HG02870 (cell line): ENCODE data around the gene COPA.
A peak's percentile ranks its signal among the peaks of the same experiment; 100 is the strongest.
"Not testable (repeated sequence)": the region's sequence is repeated elsewhere in the genome, so short reads cannot be mapped to it uniquely, and the experiment has no call there.

Source experiments
- ATAC-seq: cut with Tn5 transposase; IDR thresholded peaks from one replicate; pipeline ENCODE4 v1.9.1; 2021; ENCODE audit warnings: mild to moderate bottlenecking, moderate library complexity; ENCODE audit not compliant: unreplicated experiment

COPA gene

DNA sequence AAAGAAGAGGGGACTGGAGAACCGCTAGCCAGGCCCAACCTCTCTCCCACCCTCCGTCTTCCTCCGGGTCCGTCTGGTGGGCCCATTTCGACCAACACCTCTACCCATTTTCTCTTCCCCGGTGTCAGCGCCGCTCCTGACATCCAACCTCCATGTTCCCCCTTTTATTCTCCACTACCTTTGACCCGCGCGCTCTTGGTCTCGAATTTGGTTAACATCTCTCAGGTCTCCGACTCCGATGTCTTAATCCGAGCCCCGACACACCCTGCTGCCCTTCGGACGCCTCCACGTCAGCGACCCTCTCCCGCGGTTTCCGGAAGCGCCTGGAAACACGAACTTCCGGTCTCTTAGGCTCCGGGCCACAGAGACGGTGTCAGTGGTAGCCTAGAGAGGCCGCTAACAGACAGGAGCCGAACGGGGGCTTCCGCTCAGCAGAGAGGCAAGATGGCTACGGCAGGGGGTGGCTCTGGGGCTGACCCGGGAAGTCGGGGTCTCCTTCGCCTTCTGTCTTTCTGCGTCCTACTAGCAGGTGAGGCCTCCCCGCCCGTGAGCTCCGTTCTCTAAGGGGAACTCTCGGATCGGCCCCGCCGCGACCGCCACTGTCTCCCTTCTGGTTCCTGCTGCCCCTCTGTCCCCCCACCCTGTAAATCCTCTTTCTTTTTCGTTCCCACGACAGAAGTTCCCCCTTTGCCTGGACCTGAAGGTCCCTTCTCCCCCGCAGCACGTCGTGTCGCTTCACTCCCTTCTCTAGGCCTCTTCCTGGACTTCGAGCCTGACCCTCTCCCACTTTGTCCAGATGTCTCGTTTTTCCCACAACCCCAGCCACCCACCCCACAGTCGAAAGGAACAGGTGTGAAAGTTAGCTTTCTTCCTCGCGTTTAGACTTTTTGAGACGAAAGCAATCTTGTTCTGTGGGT lies at the start of gene COPA, which contains the start of gene NCSTN:
COPA (minus strand) TSS at position 298 of the 917 bp plus-strand sequence; CDS start at position 218, 80 bp downstream.
NCSTN (plus strand) TSS at position 431 of the 917 bp plus-strand sequence; CDS start at position 445, 14 bp downstream.
- ATAC-seq = peak; percentile 91

DNA sequence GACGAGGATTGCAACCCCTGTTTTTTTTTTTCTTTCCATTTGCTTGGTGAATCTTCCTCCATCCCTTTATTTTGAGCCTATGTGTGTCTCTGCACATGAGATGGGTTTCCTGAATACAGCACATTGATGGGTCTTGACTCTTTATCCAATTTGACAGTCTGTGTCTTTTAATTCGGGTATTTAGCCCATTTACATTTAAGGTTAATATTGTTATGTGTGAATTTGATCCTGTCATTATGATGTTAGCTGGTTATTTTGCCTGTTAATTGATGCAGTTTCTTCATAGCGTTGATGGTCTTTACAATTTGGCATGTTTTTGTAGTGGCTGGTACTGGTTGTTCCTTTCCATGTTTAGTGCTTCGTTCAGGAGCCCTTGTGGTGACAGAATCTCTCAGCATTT lies 45.4 kb upstream of the COPA start:
- not testable (repeated sequence) for ATAC-seq

DNA sequence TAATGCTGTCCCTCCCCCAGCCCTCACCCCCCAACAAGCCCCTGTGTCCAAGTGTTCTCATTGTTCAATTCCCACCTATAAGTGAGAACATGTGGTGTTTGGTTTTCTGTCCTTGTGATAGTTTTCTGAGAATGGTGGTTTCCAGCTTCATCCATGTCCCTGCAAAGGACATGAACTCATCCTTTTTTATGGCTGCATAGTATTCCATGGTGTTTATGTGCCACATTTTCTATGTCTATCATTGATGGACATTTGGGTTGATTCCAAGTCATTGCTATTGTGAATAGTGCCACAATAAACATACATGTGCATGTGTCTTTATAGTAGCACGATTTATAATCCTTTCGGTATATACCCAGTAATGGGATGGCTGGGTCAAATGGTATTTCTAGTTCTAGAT lies 41.8 kb upstream of the COPA start:
- not testable (repeated sequence) for ATAC-seq

DNA sequence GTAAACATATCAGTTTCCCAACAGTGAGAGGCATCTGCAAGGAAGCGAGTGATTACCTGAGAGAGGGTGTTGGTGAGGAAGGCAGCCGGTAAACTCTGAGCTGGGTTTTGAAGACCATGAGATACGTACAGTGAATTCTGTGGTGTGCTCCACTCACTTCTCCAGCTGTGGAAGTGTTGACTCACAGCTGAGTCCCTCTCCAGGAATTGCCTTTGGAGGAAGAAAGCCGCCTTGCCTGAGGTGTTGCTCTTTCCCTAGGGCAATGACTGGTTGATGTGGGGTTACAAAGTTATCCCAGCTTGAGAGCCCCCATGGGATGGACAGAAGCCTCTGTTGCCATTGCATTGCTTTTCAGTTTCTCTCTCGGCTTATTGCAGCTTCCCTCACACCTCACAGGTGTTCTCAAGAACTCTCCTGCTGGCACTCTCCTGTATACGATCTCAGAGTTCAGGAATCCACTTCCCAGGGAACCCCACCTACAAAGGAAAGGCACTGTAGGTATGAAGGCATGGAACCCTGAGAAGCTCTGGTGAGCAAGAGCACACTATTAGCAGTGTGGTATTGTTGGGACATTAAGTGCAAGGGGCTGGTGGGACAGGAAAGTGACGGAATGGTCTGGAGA lies 34.6 kb upstream of the COPA start:
- no peak for ATAC-seq

DNA sequence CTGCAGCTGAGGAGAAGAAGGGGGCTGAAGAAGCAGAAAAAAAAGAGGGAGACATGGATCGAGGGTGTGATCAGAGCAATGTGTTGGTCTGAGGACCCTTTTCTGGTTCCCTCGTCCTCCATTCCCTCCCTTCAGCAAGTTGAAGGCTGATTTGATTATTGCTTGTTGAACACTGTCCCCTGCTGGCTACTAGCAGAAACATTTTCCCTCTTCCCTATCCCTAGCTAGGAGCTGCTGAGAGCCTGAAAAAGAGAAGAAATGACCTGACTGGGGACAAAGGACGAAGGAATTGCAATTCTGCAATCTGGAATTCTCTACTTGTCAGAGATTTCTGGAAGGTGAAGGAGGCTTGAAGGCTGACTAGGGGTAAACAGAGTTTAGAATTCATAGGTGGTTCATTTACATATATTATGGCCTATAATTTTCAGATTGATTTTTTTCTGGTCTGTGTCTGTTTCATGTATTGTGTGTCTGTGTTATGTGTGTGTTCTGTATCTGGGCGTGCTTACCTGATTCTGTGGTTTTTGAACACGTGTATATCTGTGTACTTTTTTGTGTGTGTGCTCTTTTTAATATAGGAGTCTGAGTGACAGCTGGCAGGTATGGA lies 33.6 kb upstream of the COPA start:
- ATAC-seq = peak; percentile 61

DNA sequence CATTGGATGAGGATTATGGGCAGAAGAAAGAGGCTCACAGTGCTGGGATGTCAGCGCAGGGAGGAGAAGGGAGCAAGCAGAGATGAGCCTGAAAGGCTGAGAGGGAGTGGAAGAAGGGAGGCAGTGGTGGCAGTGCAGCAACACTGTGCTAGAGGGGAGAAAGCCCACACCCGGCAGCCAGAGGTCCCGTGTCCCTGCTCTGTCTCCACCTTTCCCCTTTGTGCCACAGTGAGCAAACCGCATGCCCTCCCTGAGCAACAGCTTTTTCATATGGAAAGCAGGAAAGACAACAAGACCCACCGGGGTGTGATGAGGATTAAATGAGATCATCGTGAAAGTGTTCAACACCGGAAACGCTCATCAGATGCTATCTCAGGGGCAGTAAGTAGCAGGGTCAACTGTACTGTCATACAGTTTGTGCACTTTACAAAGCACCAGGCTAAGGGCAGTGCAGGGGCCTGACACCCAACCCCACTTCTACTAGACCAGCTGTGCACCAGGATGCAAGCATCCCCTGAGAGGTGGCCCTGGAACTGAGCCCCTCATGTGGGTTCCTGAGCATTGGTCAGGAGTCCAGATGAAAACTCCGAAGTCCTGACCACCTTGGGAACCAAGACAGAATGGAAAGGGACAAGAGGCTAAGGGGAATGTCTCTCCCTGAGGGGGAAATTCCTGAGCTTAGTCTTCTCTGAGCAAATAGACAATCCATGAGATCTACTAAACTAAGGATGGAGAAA lies 32.9 kb upstream of the COPA start:
- peak; percentile 8 for ATAC-seq

DNA sequence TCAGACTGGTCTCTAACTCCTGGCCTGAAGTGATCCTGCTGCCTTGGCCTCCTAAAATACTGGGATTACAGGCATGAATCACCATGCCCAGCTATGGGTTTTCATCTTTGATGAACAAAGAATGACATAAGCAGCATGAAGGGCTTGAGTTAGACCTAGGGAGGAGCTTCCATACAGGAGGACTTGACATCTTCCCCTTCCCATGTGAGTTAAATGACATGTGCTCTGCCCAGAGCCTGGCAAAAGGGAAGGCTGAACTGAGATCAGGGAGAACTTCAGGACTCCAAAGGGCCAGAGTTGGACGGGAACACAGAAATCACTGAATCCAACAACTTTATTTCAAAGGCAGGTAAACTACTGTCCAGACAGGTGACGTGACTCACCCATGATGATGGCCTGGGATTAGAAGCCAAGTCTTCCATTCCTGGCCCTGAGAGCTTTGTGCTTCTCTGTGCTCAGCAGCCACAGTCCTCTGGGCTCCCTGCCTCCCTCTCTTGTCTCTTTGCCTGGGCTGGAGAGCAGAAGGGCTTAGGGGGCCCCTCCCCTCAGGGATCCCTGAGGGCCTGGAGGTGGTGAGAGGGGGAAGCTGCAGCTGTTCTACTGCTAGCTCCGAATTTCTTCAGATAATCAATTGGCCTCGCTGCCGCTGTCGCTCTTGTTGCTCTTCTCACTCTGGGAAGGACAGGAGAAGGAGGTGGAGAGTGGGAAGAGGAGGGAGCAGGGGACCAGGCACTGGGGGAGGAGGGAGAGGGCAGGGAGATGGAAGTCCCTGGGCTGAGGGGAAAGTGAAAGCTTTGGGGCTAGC lies 31.5 kb upstream of the COPA start:
- ATAC-seq = no peak

DNA sequence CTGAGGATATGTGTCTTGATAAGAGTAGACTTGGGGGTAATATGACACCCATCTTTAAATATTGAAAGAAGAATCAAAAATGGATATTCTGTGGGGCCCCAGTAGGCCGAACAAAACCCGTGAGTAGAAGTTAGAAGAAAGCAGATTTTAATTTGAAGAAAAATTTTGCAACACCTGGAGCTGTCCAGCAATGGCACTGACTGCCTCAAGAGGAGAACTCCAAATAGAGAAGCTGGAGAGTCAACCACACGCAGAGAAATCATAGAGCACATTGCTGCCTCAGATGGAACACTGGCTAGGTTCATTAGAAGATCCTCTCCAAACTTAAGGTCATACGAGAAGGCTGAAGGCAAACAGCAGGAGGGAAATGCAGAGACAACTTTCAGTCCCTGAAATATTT lies 30.6 kb upstream of the COPA start:
- no peak for ATAC-seq

DNA sequence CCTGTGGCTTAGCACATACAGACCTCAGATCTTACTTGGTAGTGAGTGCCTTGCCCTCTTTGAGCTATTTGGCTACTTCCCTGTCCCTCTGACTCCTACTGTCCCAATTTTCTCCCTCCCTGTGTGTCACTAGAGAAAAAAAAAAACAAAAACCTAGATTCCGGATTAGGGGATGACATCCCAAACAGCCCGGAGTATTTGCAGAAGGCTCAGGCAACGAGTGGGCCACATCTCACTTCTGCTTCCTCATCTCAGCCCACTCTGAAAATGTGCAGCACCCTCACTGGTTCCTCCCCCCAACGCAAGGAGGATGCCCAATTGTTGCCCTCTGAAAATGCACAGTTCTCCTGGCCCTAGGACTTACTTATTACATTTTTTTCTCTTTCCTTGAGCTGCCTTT lies 28.7 kb upstream of the COPA start:
- no peak for ATAC-seq

DNA sequence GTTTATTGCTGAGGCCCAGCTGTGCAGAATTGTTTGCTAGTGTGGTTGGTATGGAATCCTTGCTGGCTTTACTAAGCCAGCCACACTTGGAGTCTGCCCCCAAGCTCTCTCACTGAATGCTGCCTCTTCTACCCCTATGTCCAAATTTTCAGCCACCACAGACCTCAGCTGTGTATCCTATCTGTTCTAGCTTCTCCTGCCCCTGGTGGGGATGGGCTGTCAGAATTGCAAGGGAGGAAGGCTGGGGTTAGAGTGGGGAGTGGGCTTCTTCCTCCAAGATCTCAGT lies 28.2 kb upstream of the COPA start:
- ATAC-seq = no peak

DNA sequence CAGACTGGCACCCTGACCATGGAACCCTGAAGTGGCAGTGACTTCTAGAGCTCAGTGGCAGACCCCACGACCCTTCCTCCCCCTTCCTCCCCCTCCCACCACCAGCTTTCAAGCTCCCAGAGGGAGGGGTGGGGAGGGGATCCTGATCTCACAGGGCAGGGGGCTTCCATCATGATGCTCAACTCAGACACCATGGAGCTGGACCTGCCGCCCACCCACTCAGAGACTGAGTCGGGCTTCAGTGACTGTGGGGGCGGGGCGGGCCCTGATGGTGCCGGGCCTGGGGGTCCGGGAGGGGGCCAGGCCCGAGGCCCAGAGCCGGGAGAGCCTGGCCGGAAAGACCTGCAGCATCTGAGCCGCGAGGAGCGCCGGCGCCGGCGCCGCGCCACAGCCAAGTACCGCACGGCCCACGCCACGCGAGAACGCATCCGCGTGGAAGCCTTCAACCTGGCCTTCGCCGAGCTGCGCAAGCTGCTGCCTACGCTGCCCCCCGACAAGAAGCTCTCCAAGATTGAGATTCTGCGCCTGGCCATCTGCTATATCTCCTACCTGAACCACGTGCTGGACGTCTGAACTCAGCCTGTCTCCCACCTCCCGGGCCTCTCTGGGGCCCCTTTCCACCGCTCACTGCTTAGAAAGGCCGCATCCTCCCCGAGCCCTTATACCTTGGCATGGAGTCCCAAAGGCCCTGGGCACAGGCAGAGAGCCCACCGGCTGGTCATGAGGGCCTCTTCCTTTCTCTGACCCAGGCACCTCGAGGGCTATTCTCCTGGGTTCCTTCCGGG lies 27.7 kb upstream of the COPA start:
- no peak for ATAC-seq

DNA sequence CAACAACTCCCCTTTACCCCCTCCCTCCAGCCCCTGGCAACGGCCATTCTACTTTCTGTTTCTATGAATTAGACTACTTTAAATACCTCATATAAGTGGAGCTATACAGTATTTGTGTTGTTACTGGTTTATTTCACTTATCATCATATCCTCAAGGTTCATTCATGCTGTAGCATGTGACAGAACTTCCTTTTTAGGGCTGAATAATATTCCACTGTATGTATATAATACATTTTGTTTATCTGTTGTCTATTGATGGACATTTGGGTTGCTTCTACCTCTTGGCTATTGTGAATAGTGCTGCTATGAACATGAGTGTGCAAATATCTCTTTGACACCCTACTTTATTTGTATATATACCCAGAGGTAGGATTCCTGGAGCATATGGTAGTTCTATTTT lies 26.0 kb upstream of the COPA start:
- ATAC-seq = no peak

DNA sequence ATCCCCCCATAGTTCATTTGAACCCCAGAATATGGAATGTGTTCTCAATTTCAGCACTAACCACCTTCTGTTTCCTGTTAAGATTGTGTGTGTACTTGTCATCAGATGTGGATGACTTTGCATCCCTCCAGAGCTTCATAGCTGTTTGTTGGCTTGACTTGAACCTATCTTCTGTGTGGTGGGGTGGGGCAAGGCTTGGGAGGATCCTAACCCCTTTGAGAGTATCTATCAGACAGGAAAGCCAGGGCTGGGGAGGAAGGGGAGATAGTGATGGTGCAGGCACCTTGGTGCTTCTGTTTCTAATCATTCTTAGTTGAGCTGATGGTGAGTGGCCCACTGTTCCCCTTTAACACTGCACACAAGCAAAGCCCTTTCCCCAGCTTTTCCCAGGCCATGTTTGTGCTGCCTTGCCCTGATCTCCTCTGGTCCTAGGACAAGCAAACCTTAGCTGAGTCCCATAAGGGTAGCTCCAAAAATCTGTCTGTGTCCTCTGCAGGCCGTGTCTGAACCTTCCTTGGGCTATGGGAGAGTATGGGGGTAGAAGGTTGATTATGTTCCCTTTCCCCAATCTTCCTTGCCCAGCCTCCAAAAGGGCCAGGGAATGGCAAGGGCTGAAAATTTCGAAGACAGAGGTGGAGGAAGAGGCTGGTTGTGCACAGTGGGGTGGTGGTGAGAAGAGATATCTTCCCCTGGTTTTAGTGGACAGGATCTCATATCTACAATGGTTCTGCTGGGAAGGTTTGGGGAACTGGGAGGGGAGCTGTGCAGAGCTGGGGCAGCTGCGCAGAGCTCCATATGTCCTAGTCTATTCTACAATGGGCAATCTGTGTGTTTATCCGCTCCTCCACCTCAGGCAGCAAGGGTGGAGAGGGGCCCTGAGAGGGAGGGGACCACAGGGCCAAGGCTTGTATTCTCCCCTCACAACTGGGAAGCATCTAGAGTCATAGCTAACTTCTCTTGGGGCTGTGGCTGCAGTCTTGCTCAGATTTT lies 25.2 kb upstream of the COPA start:
- ATAC-seq = no peak

DNA sequence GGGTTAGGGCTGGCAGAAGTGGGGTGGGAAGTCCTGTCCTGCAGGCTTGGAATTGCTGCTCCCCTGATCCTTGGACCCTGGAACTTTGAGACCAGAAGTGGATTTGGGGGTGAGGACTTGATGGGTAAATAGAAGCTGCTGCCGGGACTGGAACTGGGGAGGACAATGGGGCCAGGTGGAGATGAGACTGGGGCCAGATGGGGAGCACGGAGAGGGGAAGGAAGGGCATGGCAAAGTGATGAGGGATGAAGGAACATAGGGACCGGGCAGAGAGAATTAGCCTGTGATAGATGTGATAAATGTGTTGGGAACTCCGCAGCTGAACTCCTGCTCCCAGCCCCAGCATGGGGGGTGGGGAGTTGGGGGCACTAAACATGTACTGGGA lies 24.5 kb upstream of the COPA start:
- ATAC-seq = no peak

DNA sequence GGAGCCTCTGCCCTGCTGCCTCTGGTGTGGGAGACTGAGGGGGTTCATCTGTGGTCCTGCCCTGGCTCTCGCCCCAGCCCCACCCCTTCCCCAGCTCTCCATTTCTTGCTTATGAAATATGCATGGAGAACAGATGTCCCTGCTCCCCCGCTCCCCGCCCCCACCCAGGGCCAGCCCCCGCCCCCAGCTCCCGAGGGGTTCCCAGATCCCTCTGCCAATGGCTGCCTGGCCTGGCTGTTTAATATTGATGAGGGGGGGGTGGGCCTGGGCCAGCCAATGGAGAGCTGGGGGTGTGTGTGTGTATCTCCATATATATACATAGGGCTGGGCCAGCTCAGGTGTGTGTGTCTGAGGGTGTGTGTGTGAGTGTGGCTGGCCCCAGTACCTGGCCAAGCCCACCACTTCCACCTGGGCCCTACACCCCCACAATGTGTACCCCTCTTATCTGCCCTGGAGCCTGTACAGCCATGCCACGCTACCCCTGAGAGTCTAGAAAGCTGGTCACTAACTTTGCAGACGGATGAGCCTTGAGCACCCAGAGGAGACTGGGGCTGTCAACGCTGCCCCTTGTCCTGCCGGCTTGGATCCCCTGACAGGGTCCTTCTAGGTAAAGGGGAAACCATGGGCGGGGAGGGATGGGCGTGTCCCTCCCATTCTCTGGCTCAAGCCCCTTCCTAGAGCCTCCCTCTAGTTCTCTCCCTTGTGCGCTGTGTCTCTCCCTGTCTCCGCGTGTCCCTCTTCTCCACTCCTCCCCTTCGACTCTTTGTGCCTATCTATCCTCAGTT lies 23.9 kb upstream of the COPA start, which contains the start of gene NHLH1:
NHLH1 (plus strand) TSS at position 341 of the 785 bp plus-strand sequence. CDS start 3,661 bp downstream, outside the sequence.
- ATAC-seq = no peak

DNA sequence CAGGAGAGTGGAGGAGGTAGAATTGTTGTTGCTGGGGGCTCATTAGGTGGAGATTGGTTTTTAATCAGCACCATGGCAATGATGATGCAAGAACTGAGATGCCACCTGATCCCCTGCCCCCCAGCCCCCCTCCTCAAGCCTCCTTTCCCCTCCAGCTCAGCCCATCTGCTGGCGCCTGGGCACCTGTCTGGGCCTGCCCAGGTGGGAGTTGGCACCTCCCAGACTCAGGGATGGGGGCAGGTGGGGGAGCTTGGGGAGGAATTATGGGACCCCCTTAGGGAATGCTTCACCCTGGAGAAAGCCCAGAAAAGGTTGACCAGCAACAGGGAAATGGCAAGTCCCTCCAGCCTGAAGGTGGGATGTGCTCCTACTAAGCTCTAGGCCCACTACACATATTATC lies 22.3 kb upstream of the COPA start:
- ATAC-seq = no peak

DNA sequence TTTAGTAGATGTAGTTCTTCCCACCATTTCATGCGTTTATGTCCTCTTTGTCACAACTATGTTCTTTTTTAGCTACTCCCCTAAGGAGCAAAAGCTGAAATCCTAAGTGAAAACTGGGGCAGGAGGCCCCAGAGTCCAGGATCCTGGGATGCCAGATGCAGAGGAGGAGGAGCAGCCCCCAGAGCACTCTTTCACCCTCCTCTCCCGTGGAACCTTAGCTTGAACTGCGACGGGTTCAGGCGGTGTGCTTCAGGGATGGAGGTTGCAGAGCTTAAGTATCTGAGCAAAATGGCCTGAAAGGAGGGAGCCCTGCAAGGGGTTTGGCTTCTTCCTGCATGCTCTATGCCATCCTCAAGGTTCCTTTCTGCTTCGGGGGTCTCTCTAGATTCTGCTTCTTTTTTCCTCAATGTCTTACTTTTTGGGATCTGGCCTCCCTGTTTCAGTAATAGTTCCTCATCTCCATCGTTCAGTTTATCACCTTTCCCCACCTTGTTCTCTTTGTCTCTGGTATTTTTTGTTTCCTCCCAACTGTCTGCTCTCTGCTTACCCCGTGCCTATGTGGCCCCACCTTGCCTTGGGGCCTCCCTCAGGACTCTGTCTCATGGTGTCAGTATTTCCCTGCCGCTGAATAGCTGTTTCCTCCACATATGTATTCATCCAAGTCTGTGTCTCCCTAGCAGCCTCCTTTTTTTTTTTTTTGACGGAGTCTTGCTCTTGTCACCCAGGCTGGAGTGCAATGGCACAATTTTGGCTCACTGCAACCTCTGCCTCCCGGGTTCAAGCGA lies 21.1 kb upstream of the COPA start:
- ATAC-seq = no peak
